ENCODE measurements around the gene SDR42E2.

DNA sequence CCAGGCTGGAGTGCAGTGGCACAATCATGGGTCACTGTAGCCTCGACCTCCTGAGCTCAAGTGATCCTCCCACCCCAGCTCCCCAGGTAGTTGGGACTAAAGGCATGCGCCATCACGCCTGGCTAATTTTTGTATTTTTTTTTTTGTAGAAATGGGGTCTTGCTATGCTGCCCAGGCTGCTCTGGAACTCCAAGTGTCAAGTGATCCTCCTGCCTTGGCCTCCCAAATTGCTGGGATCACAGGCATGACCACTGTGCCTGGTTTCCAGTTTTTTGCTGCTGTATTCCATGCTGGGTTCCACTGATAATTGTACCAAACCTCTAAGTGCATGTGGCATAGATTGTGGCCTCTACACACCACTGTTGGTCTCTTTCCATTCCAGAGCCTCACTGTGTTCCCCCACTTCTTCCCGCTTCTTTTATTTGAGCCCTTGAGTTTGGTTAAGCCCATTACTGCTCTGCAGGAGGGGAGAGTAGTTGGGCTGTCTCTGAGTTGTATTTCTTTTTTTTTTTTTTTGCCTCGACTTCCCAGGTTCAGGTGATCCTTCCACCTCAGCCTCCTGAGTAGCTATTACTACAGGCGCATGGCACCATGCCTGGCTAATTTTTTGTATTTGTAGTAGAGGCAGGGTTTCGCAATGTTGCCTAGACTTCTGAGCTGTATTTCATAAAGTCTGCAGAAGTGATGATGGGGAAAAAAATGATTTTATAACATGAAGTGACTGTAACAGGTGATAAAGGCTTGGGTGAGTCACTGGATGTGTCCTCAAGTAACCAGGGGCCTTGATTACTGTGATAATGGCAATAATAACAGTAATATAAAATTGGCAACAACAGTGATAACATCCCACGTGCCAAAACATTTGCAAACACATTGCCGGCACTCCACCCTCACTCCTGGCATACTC, 73.8 kb downstream of the SDR42E2 start:
- TF ChIP-seq POLR2AphosphoS5 (IDR thresholded peaks at IDR 0.05) (no peak), POLR2A (IDR thresholded peaks at IDR 0.05) (no peak)
- TF ChIP-seq, protein P1, sequence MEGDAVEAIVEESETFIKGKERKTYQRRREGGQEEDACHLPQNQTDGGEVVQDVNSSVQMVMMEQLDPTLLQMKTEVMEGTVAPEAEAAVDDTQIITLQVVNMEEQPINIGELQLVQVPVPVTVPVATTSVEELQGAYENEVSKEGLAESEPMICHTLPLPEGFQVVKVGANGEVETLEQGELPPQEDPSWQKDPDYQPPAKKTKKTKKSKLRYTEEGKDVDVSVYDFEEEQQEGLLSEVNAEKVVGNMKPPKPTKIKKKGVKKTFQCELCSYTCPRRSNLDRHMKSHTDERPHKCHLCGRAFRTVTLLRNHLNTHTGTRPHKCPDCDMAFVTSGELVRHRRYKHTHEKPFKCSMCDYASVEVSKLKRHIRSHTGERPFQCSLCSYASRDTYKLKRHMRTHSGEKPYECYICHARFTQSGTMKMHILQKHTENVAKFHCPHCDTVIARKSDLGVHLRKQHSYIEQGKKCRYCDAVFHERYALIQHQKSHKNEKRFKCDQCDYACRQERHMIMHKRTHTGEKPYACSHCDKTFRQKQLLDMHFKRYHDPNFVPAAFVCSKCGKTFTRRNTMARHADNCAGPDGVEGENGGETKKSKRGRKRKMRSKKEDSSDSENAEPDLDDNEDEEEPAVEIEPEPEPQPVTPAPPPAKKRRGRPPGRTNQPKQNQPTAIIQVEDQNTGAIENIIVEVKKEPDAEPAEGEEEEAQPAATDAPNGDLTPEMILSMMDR (IDR thresholded peaks at IDR 0.05) = no peak
